HepG2 (cell line): Measurements from ENCODE around the gene HDDC2. TPM values are rescaled to one million over a fixed set of nuclear protein-coding genes. Genes with fewer than 3 reads are reported as not detected.

Experiments
- ATAC-seq: fragments of 200-7000 bp; cut with Tn5 transposase; 3 replicates; pipeline ENCODE4 v1.9.1; 2020; ENCODE audit warnings: mild to moderate bottlenecking, moderate library complexity
- BruUV-seq: library from RNA; stranded (reverse); fragments of 400-500 nt; replicated peaks from 2 replicates; lab custom pipeline; 2021; lab: Mats Ljungman, UMichigan
- CTCF ChIA-PET: fragments of 300-600 bp; formaldehyde crosslinking; extraction: SDS; loops from one replicate; lab custom pipeline; 2021; ENCODE audit warnings: low total read pairs, inconsistent platforms, low intra/inter-chr PET ratio; lab: Yijun Ruan, JAX
- POLR2A ChIA-PET: fragments of 350-600 bp; sonication (Branson Sonifier 250); formaldehyde crosslinking; loops from one replicate; lab custom pipeline; 2020; ENCODE audit warnings: antibody characterized with exemption, inconsistent platforms; lab: Yijun Ruan, JAX
- DNase-seq: peaks from one replicate; pipeline ENCODE4 v3.0.0-alpha.2; 2015; ENCODE audit warnings: low spot score
- FAIRE-seq: peaks from 3 replicates; lab custom pipeline; 2011; peaks lifted over from hg19 to GRCh38; lab: Jason Lieb, UNC
- H2AFZ ChIP-seq: one replicate; pipeline ENCODE4 v1.6.1; 2011; ENCODE audit warnings: low read length, inconsistent platforms
- H3K27ac ChIP-seq: fragments of 300-600 bp; 3 replicates; pipeline ENCODE4 v1.8.0; 2011; ENCODE audit warnings: mixed run types, mild to moderate bottlenecking, mixed read lengths, low read length, inconsistent platforms; ENCODE audit not compliant: insufficient read depth; ENCODE audit errors: extremely low read length
- H3K27me3 ChIP-seq, 2 experiments: fragments of 200-600 bp in 1 of 2; 2 replicates in 1 of 2; 3 replicates in 1 of 2; pipeline versions ENCODE4 v1.6.0 to v1.8.0; 2011; ENCODE audit warnings: low read length in 2 of 2, mild to moderate bottlenecking in 2 of 2, moderate library complexity in 2 of 2, inconsistent platforms in 1 of 2; ENCODE audit not compliant: insufficient read depth in 2 of 2, control insufficient read depth in 1 of 2
- H3K36me3 ChIP-seq, 2 experiments: fragments of 200-600 bp in 1 of 2; replicated peaks in 1 of 2; 2 replicates in 1 of 2; 3 replicates in 1 of 2; pipeline versions ENCODE4 v1.5.1 to v1.8.0; 2011; ENCODE audit warnings: low read length in 2 of 2, inconsistent platforms in 1 of 2; ENCODE audit not compliant: insufficient read depth in 2 of 2, control insufficient read depth in 1 of 2
- H3K4me1 ChIP-seq: 2 replicates; pipeline ENCODE4 v1.5.1; 2012; ENCODE audit warnings: low read length, inconsistent platforms; ENCODE audit not compliant: insufficient read depth
- H3K4me2 ChIP-seq: 2 replicates; pipeline ENCODE4 v1.6.0; 2011; ENCODE audit warnings: low read depth, low read length, inconsistent platforms
- H3K4me3 ChIP-seq, 3 experiments: fragments of 200-600 bp in 1 of 3; sonication (generic), shearing (Covaris generic) in 1 of 3; replicated peaks in 1 of 3; 2 replicates each; pipeline ENCODE4 v1.5.1; 2011 to 2016; ENCODE audit warnings: low read length in 3 of 3, inconsistent platforms in 2 of 3, low read depth in 2 of 3, mild to moderate bottlenecking in 2 of 3, control low read depth in 1 of 3, mixed read lengths in 1 of 3; ENCODE audit not compliant: insufficient read depth in 1 of 3
- H3K79me2 ChIP-seq: one replicate; pipeline ENCODE4 v1.6.1; 2011; ENCODE audit warnings: low read length, inconsistent platforms; ENCODE audit not compliant: insufficient read depth
- H3K9ac ChIP-seq: 2 replicates; pipeline ENCODE4 v1.6.0; 2011; ENCODE audit warnings: mild to moderate bottlenecking, low read depth, low read length, inconsistent platforms; ENCODE audit not compliant: insufficient read depth
- H3K9me3 ChIP-seq: 2 replicates; pipeline ENCODE4 v1.5.1; 2012; ENCODE audit warnings: mild to moderate bottlenecking, low read length
- H4K20me1 ChIP-seq: 2 replicates; pipeline ENCODE4 v1.6.0; 2011; ENCODE audit warnings: inconsistent platforms, mild to moderate bottlenecking, low read length, moderate library complexity; ENCODE audit not compliant: insufficient read depth
- AHR ChIP-seq: IDR thresholded peaks from 2 replicates; pipeline ENCODE4 v1.6.1; 2018; ENCODE audit warnings: missing genetic modification reagents, missing compliant biosample characterization
- ARNT2 ChIP-seq: sonication (generic); formaldehyde crosslinking; IDR thresholded peaks from 2 replicates; pipeline ENCODE4 v1.8.0; 2022; ENCODE audit warnings: mild to moderate bottlenecking, low read depth, missing genetic modification reagents, moderate library complexity
- CTCF ChIP-seq: sonication (generic); formaldehyde crosslinking; IDR thresholded peaks from 2 replicates; pipeline ENCODE4 v1.5.0; 2020; ENCODE audit warnings: mild to moderate bottlenecking, missing genetic modification reagents, moderate library complexity
- ELF3 ChIP-seq: IDR thresholded peaks from 2 replicates; pipeline ENCODE4 v1.6.1; 2016; ENCODE audit warnings: missing genetic modification reagents, missing compliant biosample characterization
- MAZ ChIP-seq, 2 experiments: sonication (generic) in 1 of 2; formaldehyde crosslinking in 1 of 2; IDR thresholded peaks; 2 replicates each; pipeline versions ENCODE4 v1.5.0 to v1.6.1; 2012 to 2020; ENCODE audit warnings: low read depth in 2 of 2, mild to moderate bottlenecking in 2 of 2, borderline replicate concordance in 1 of 2, improper control_type of control experiment in 1 of 2, low read length in 1 of 2, missing genetic modification reagents in 1 of 2, moderate library complexity in 1 of 2
- MIXL1 ChIP-seq: IDR thresholded peaks from 2 replicates; pipeline ENCODE4 v1.6.1; 2016
- NR1H2 ChIP-seq: sonication (generic); formaldehyde crosslinking; IDR thresholded peaks from 2 replicates; pipeline ENCODE4 v1.8.1; 2022; ENCODE audit warnings: low read depth, missing genetic modification reagents, borderline replicate concordance
- PCBP2 ChIP-seq: fragments of 200-400 bp; formaldehyde crosslinking; optimal IDR thresholded peaks from 2 replicates; pipeline ENCODE3; 2018; ENCODE audit warnings: low read length, low read depth; ENCODE audit not compliant: poor library complexity, severe bottlenecking
- REPIN1 ChIP-seq: sonication (generic); formaldehyde crosslinking; IDR thresholded peaks from 2 replicates; pipeline ENCODE4 v1.8.0; 2022; ENCODE audit warnings: missing genetic modification reagents, low read depth, mild to moderate bottlenecking, borderline replicate concordance
- SMC3 ChIP-seq: IDR thresholded peaks from 2 replicates; pipeline ENCODE4 v1.6.1; 2011; ENCODE audit warnings: low read length, improper control_type of control experiment
- STAG1 ChIP-seq: sonication (generic); formaldehyde crosslinking; IDR thresholded peaks from 2 replicates; pipeline ENCODE4 v1.4.0; 2020; ENCODE audit warnings: missing genetic modification reagents
- THAP11 ChIP-seq: IDR thresholded peaks from 2 replicates; pipeline ENCODE4 v1.6.1; 2016; ENCODE audit warnings: missing biosample characterization, missing genetic modification reagents
- ZFP36 ChIP-seq: fragments of 150-350 bp; IDR thresholded peaks from 2 replicates; pipeline ENCODE4 v1.6.1; 2018; ENCODE audit warnings: borderline replicate concordance, low read length, low read depth; ENCODE audit not compliant: partially characterized antibody
- ZNF205 ChIP-seq: IDR thresholded peaks from 2 replicates; pipeline ENCODE4 v1.6.1; 2018; ENCODE audit warnings: missing biosample characterization, missing genetic modification reagents
- ZNF430 ChIP-seq: sonication (generic); formaldehyde crosslinking; IDR thresholded peaks from 2 replicates; pipeline ENCODE4 v1.9.0; 2021; ENCODE audit warnings: mild to moderate bottlenecking, missing genetic modification reagents
- ZNF501 ChIP-seq: sonication (generic); formaldehyde crosslinking; IDR thresholded peaks from 2 replicates; pipeline ENCODE4 v1.5.1; 2020; ENCODE audit warnings: mild to moderate bottlenecking, moderate library complexity, missing genetic modification reagents
- ZNF770 ChIP-seq: sonication (generic); formaldehyde crosslinking; IDR thresholded peaks from 2 replicates; pipeline ENCODE4 v1.5.0; 2020; ENCODE audit warnings: mild to moderate bottlenecking, missing genetic modification reagents
- ZNF878 ChIP-seq: sonication (generic); formaldehyde crosslinking; IDR thresholded peaks from 2 replicates; pipeline ENCODE4 v1.8.1; 2023; ENCODE audit warnings: mild to moderate bottlenecking, missing genetic modification reagents, moderate library complexity
- ZNF891 ChIP-seq: sonication (generic); formaldehyde crosslinking; IDR thresholded peaks from 2 replicates; pipeline ENCODE4 v1.5.0; 2020; ENCODE audit warnings: mild to moderate bottlenecking, missing genetic modification reagents
- WGBS: methylation state at CpG from one replicate; pipeline ENCODE4 v1.1.6; 2017; ENCODE audit warnings: low lambda C conversion rate; 5-methylcytosine and 5-hydroxymethylcytosine counted together
- in situ Hi-C: cut with HindIII; loops from 2 replicates; pipeline ENCODE4 v1.10.0; 2017; ENCODE audit warnings: low pct_unique_long_range_greater_than_20kb; ENCODE audit not compliant: extremely low pct_ligation_motif_present
- intact Hi-C: fragments of 100-400 bp; cut with micrococcal nuclease; formaldehyde crosslinking; loops from one replicate; pipeline ENCODE4 v1.10.0; 2022; ENCODE audit not compliant: unreplicated experiment
- polyA plus RNA-seq, 8 experiments: library from polyadenylated mRNA; depleted of rRNA in 3 of 8; stranded (reverse) in 7 of 8; unstranded in 1 of 8; fragments of >200 nt; fragmentation: Illumina TruSeq in 4 of 8; extraction: Trizol in 4 of 8; gene quantifications; 2 replicates each; pipeline versions ENCODE4 v1.2.1 to v1.2.3, GENCODE V29; 2011 to 2016; ENCODE audit warnings: low read depth in 4 of 8, missing spikeins in 1 of 8, mixed read lengths in 1 of 8; ENCODE audit not compliant: insufficient read depth in 1 of 8
- total RNA-seq, 5 experiments: library from RNA; depleted of rRNA; stranded (reverse); fragments of >200 nt; fragmentation: Illumina TruSeq; extraction: Trizol; gene quantifications; 2 replicates each; pipeline ENCODE4 v1.2.3, GENCODE V29; 2016; ENCODE audit warnings: low read depth in 1 of 5

The HDDC2 gene
- total and polyA plus RNA-seq, 2 of the 13 experiments (the other 11 are each of a cell fraction or from before 2014, with no cell fraction given) = 76.7 to 78.7 TPM

GRCh38 chr6:125314009-125314581 is 12.3 kb upstream of the HDDC2 start (continued):
- peak; percentile 30; the same call in 1 of the 2 replicates for TF ChIP-seq MAZ (IDR thresholded peaks at IDR 0.05; ENCODE audit: borderline replicate concordance, low read depth, low read length)
- no peak for TF ChIP-seq MAZ (CRISPR knock-in tag; IDR thresholded peaks at IDR 0.05; ENCODE audit: low read depth)
- peak; percentile 74; the same call in 1 of the 2 replicates for TF ChIP-seq ELF3 (CRISPR knock-in tag)
- peak; percentile 87 for TF ChIP-seq CTCF (CRISPR knock-in tag)
- no peak for TF ChIP-seq ZNF430 (CRISPR knock-in tag)
- TF ChIP-seq PCBP2 = no peak
- peak; percentile 90 for TF ChIP-seq SMC3
- peak; percentile 74 for TF ChIP-seq MIXL1
- peak; percentile 92 for TF ChIP-seq STAG1
- TF ChIP-seq ZFP36 = peak; percentile 5
- no peak for TF ChIP-seq ZNF878 (CRISPR knock-in tag)

GRCh38 chr6:125312950-125313349 is 11.2 kb upstream of the HDDC2 start:
- Histone ChIP-seq H3K9ac (no peak overlapping the region), H4K20me1 (no peaks in the 10 kb centered on the region)
- intact Hi-C loops = loop anchor here (5.0 kb wide), 2 partner anchors 441 to 1809 kb away; no protein-coding TSS in a partner anchor
- TF ChIP-seq ZNF205 (CRISPR knock-in tag) (no peak), REPIN1 (CRISPR knock-in tag) (no peak), THAP11 (CRISPR knock-in tag) (no peak), AHR (CRISPR knock-in tag) (no peak), ZNF770 (CRISPR knock-in tag) (no peak), ZNF891 (CRISPR knock-in tag) (no peak), ARNT2 (CRISPR knock-in tag) (no peak), NR1H2 (CRISPR knock-in tag) (no peak), ZNF501 (CRISPR knock-in tag) (no peak)
- TF ChIP-seq, all 625 proteins: peak for 0
- no peak overlapping the region for H3K27ac ChIP-seq
- H3K4me2 ChIP-seq = no peak overlapping the region
- no peaks in the 10 kb centered on the region for H3K79me2 ChIP-seq
- in situ Hi-C loops = loop anchor here (5.0 to 25.0 kb wide), 2 partner anchors 439 to 1799 kb away; partner anchors contain the start of gene RSPO3
- H3K36me3 ChIP-seq = no peaks in the 10 kb centered on the region
- POLR2A ChIA-PET = no interaction called here
- 49% methylated on average over 4 of the region's 4 CpGs for WGBS
- H3K27me3 ChIP-seq = peaks cover 0 to 16% of the 10 kb centered on the region in 2 experiments; a peak in 1 of 5 replicates
- FAIRE-seq (no peak), ATAC-seq (no peak), DNase-seq (no peak)
- peaks cover 8% of the 10 kb centered on the region; the same call in 1 of the 2 replicates for H3K4me1 ChIP-seq
- H2AFZ ChIP-seq = no peak overlapping the region
- no peaks in the 10 kb centered on the region for H3K9me3 ChIP-seq
- CTCF ChIA-PET = interaction anchor here (1.0 to 4.9 kb wide), 2 partner anchors 441 to 456 kb away, joined by 3 to 57 read pairs; no protein-coding TSS in a partner anchor
- BruUV-seq = no TSS peak
- H3K4me3 ChIP-seq = no peak overlapping the region
